Inferior parietal cortex (tissue), 1 donor: Measurements from ENCODE around the gene CELF4.

Experiments used
- DNase-seq: peaks from one replicate; pipeline ENCODE4 v3.0.0-alpha.2; 2016; ENCODE audit errors: extremely low spot score

Gene CELF4

DNA sequence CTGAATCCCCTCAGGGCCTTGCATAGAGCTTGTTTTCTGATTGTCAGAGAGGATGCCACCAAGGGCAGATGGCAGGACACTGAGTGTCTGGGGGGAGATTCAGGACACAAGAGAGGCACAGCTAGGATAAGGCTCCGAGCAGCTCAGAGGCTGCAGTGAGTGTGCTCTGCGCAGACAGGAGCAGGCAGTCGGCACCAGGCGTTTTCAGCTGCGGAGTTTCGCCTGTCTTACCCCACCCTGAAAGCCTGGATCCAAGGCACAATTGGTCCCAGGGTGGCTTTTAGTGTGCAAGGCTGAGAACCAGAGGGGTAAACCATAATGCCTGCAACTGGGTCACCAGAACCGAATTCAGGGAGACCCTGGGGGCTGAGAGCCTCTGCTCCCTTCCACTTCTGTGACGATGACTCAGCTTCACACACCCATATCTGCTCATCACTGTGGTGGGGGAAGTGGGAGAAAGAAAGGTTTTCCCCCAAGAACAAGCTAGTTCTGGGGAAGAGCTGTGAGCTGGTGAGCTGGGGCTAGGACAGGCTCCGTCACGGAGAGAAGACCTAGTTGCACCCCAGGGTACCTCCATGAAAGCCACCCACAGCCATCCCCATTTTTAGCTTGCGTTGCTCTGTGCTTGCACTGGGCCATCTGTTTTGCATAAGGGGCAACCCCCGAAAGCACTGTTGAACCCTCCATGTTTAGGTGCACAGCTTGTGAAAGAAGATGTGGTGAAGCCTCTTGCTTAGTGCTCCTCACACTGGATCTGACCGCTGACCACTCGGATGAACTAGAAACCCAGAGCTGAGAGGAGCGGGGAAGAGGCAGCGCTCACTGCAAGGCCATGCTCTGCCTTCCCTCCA, 173.7 kb downstream of the CELF4 start:
- no peak for DNase-seq

DNA sequence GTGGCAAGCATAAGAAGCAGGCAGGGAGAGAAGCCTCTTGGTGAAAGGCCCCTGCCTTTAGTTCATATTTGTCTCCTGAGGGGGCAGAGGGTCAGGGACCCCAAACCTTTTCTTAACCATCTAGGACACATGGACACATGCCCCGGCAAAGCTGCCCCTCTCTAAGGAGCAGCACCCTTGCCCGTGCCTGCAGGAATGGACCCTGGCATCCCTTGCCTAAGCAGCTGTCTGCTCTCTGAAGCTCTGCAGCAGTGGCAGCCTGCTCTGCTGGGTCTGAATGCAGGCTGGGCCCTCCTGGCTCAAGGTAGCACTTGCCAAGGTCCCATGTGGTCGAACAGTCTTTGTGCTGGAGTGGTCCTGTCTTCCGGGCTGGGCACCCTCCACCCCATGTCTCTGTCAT, 174.4 kb downstream of the CELF4 start:
- DNase-seq = no peak

- DNase-seq = no peak
Observed at GRCh38 chr18:37390687-37391086, 174.9 kb downstream of the CELF4 start.

DNA sequence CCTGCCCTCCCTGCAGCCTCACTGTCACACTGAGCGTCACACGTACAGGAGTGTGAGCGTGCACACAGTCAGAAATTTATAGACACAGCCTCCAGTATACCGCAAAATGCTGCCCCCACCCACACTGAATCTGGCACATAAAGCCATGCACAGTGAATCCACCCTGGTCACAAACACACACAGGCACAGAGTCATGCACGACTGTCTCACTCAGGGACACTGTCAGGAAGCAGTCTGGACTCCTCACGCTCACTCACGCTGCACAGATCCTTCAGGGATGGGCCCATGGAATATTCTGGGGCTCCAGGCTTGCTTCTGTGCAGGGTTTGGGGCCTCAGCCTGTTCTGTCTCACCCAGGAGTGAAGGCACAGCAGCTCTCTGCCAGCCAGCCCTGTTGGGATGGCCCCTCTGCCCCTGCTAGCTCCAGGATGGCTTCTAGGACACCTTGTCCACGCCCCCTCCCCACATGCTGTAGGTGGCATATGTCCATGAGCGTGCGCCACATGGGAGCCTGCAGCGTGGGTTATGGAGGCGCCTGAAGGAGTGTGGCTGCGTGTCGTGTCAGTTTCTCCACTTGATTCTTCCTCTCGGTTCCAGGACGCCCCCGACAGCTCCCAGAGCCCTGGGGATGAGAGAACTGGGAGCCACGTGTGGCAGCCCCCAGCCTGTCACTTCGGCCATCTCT, 175.8 kb downstream of the CELF4 start:
- DNase-seq = no peak

DNA sequence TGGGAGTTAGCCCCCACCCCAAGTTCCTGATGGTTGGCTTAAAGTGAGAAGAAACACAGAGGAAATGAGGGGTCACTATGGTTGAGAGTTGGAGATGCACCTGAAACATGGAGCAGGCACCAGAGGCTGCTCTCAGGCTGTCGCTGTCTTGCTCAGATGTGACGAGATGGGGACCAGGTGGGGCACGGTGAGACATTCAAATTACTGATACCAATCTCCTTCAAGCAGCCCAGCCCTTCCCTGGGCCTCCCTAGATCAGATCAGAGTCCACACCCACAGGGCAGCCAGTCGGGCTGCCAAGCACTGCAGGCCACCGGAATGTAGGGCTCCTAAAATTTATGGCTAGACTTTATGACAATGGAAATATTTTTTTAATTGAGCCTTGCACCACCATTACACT, 176.6 kb downstream of the CELF4 start:
- no peak for DNase-seq

DNA sequence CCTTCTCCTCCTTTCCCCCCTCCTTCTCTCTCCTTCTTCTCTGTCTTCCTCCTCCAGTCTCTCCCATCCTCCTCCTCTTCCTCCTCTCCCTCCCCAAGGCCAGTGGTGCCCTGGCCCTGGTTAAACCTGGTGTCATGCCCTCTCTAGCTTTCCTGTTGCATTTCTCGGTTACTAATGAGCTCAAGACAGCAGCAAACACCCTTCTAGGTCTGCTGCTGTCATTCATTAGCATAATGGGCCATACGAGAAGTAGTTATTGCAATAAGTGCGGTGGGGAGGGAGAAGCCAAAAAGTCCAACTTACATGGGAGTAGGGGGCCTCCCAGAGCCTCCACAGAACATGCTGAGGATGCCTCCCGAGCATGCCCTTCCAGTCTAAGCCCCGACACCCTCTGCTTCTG, 177.2 kb downstream of the CELF4 start:
- DNase-seq = no peak

DNA sequence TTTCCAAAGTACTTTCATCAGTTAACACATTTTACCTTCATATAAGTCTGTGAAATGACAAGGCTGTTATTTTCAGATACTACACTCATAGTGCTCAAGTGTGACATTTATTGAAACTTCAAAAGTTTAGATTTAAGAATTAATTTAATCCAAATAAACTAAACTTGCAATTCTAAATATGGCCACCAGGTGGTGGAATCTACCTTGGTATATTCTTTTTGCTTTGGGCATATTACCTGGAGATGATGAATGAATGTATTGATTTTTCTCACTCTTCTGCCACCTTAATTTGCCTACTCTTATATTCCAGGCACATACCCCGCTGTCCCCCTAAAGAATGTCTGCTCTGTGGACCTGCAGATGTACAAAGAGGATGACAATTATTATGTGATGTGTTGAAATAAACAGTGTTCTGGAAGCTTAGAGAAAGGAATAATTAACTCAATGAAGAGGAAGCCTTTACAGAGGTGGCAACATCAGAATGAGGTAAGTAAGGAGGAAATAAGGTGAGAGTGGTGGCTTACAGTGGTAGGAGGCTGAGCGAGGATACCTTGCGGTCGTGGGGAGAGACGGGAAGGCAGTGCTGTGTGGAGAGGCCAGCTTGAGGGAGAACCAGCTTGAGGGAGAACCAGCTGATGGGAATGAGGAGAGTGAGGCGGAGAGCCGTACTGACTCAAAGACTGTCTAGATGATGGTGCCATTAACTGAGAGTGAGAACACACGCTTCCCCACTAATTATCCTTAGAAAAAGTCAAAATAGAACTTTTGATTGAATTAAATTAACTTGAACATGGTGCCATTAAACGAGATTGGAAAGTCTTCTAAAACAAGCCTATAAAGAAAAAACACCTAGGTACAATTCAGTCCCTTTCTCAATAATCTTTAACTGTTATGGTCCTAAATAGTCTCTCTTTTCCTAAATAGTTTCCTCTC, 179.5 kb downstream of the CELF4 start:
- DNase-seq = peak; percentile 80

- DNase-seq = no peak
Observed at GRCh38 chr18:37383846-37384595, 181.6 kb downstream of the CELF4 start.

GRCh38 chr18:37383036-37383785, 182.4 kb downstream of the CELF4 start:
- no peak for DNase-seq

- DNase-seq = no peak
Observed at GRCh38 chr18:37381554-37381953, 184.0 kb downstream of the CELF4 start.

DNA sequence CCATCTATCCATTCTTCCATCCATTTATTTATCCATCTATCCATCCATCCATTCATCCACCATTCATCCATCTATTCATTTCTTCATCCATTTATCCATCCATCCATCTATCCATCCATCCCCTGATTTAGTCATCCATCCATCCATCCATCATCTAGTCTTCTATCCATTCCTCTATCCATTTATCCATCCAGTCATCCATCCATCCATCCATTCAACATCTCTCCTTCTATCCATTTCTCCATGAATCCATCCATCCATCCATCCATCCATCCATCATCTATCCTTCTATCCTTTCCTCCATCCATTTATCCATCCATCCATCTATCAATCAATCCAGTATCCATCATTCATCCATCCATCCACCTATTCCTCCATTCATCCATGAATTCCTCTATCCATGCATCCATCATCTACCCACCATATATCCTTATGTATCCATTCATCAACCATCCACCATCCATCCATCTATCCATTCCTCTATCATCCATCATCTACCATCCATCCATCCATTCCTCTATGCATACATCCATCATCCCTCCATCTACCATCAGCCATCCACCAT, 185.0 kb downstream of the CELF4 start:
- no peak for DNase-seq

- no peak for DNase-seq
Observed at GRCh38 chr18:37378336-37379010, 187.1 kb downstream of the CELF4 start.

GRCh38 chr18:37375181-37375580, 190.4 kb downstream of the CELF4 start:
- no peak for DNase-seq

GRCh38 chr18:37368110-37368954, 197.3 kb downstream of the CELF4 start:
- DNase-seq = no peak

- DNase-seq = no peak
Observed at GRCh38 chr18:37364237-37364636, 201.4 kb downstream of the CELF4 start.

DNA sequence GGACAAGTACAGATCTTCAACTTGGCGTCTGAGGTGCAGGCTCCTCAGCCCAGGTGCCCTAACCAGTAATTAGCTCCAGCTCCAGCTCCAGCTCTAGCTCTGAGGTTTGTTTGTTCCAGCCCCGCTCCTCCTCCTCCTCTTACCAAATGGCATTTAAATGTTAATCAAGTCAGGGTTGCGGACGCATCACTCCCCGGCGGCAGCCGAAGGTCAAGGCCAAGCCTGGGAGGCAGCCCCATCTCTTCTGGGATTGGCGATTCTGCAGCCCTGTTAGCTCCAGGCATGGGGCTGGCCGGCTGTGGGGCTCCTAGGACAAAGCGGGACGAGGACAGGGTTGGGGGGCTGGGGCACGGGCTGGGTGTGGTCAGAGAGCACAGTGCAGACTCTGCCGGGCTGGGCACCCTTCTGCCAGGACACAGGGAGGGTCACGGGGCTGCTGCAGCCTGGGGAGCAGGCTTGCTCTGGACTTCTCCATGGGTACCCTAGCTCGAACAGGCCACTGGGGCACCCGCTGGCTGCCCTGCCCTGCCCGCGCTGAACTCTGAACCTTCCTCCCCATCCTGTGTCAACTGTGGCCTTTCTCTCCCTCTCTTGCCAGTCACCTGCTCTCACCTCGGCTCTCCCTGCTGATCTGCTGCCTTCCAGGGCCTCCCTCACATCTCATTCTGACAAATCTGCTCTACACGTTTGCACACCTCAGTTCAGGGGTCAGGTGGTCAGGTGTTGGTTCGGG, 203.3 kb downstream of the CELF4 start:
- DNase-seq = no peak

- DNase-seq = no peak
Observed at GRCh38 chr18:37361335-37362157, 204.1 kb downstream of the CELF4 start.
